A673 (cell line): ENCODE measurements around the gene TEX53.

ENCODE experiments used
- EZH2 ChIP-seq: fragments of 200-600 bp; sonication (generic); IDR thresholded peaks from 2 replicates; pipeline ENCODE4 v1.6.1; 2017; ENCODE audit warnings: borderline replicate concordance, low read depth, mild to moderate bottlenecking, mixed read lengths, antibody characterized with exemption, low read length; ENCODE audit not compliant: poor library complexity, severe bottlenecking
- TF ChIP-seq, protein P1 (sequence below): fragments of 300-800, 200-600 bp; sonication (generic); conservative IDR thresholded peaks from 2 replicates; pipeline ENCODE4 v1.5.1; 2017; ENCODE audit warnings: low read depth, mild to moderate bottlenecking, antibody characterized with exemption, low read length, moderate library complexity, mixed read lengths

DNA sequence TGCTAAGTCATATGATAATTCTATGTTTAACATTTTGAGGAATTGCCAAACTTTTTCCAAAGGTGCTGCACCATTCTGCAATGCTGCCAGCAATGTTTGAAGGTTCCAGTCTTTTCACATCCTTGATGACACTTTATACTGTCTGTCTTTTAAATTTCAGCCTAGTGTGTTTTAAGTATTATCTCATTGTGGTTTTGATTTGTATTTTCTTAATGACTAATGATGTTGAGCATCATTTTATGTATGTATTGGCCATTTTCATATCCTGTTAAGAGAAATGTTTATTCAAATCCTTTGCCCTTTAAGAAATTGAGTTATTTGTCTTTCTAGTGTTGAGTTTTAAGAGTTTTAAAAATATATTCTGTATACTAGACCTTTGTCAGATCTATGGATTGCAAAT lies 29.4 kb upstream of the TEX53 start:
- TF ChIP-seq, protein P1, sequence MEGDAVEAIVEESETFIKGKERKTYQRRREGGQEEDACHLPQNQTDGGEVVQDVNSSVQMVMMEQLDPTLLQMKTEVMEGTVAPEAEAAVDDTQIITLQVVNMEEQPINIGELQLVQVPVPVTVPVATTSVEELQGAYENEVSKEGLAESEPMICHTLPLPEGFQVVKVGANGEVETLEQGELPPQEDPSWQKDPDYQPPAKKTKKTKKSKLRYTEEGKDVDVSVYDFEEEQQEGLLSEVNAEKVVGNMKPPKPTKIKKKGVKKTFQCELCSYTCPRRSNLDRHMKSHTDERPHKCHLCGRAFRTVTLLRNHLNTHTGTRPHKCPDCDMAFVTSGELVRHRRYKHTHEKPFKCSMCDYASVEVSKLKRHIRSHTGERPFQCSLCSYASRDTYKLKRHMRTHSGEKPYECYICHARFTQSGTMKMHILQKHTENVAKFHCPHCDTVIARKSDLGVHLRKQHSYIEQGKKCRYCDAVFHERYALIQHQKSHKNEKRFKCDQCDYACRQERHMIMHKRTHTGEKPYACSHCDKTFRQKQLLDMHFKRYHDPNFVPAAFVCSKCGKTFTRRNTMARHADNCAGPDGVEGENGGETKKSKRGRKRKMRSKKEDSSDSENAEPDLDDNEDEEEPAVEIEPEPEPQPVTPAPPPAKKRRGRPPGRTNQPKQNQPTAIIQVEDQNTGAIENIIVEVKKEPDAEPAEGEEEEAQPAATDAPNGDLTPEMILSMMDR: no peak
- no peak for TF ChIP-seq EZH2
